ENCODE measurements around the gene CORO6. TPM values are rescaled to one million over a fixed set of nuclear protein-coding genes. Genes with fewer than 3 reads are reported as not detected.

CORO6 gene
- total and polyA plus RNA-seq, 10 of the 15 experiments (the other 5 are each of a cell fraction or from before 2014, with no cell fraction given), result 0.26 to 5.0 (median 1.7) TPM; not detected in 1

DNA sequence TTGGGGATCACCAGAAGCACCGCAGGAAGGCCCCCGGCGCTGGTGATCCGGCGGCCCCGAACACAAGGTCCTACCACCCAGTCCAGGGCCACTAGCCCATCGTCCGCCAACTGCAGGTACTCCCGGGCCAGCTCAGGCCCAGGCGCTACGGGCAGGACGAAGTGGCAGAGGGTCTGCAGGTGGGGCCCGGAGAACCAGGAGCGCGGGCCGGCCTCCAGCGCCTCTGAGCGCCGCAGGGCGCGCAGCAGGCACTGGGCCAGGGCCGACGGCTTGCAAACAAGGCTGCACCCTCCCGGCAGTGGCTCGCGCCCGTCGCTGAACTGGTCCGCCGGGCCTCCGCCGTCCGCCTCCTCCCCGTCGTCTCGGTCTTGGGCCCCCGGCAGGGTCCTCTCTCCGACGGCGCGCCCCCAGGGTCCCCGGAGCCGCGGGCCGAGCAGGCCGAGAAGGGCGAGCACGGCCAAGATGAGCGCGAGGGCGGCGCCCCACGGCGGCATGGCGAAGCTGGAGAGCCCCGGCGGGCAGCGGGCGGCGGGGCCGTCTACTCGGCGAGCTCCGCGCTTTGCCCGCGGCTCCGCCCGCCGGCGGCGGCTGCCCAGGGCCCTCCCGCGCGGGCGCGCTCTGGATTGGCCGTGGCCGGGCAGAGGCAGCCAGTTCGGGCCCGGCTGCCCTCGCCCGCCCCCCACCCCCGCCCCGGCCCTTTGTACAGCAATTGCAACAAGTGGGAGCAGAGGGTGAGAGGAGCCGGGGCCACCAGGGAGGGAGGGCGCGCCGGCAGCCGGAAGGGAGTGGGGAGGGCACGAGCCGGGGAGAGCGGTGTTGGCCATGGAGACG lies 56.0 kb downstream of the CORO6 start, which contains the start of gene ABHD15:
Gene ABHD15 (minus strand): TSS at position 565 of the 831 bp plus-strand sequence. CDS start 71 bp downstream, at position 494.
- ChIA-PET POLR2A (interaction anchor here (1.1 to 1.4 kb wide), 4 partner anchors 22 to 363 kb away, joined by 3 to 6 read pairs (median 3); partner anchors contain the start of gene SSH2), CTCF (interaction anchor here (0.6 to 3.5 kb wide), 8 partner anchors 10 to 197 kb away, joined by 3 to 21 read pairs (median 8); no protein-coding TSS in a partner anchor), SMC1A (ENCODE audit: uncharacterized antibody, unreplicated experiment) (interaction anchor here (1.0 kb wide), 1 partner anchor 33 kb away, joined by 3 read pairs; no protein-coding TSS in a partner anchor), RAD21 (ENCODE audit: unreplicated experiment) (interaction anchor here (1.1 to 3.9 kb wide), 4 partner anchors 24 to 197 kb away, joined by 5 to 20 read pairs (median 8); no protein-coding TSS in a partner anchor)
- FAIRE-seq (no peak), DNase-seq (ENCODE audit: low read depth, low spot score) (no peak), ATAC-seq (peak; percentile 56)
- intact Hi-C loops (cut with micrococcal nuclease; ENCODE audit: unreplicated experiment), result no loop called here
- peaks cover 9% of the 10 kb centered on the region for H3K4me1 ChIP-seq (ENCODE audit: control insufficient read depth, insufficient read depth, low read length)
- peak within 1 kb of the TSS; percentile 97 for H3K4me2 ChIP-seq (ENCODE audit: control insufficient read depth, insufficient read depth)
- no TSS peak for BruUV-seq (replicated peaks)
- H3K27ac ChIP-seq (ENCODE audit: control insufficient read depth, insufficient read depth), result peak within 1 kb of the TSS; percentile 81
- peaks cover 2 to 3% of the 10 kb centered on the region in 2 experiments; a peak in 3 of 4 replicates for H3K36me3 ChIP-seq (ENCODE audit: control insufficient read depth in 2 of 2, insufficient read depth in 2 of 2, low read length in 1 of 2)
- in situ Hi-C loops (cut with MboI), result no loop called here
- peaks cover 7% of the 10 kb centered on the region; the same call in 1 of the 2 replicates for H3K79me2 ChIP-seq (ENCODE audit: control insufficient read depth, insufficient read depth, low read length)
- WGBS (ENCODE audit: insufficient coverage, insufficient replicate concordance, low lambda C conversion rate, missing lambda C conversion rate), result 1% methylated on average over 88 of the region's 94 CpGs
- H3K27me3 ChIP-seq (replicated peaks in 1 of 2; ENCODE audit: control insufficient read depth in 2 of 2, insufficient read depth in 2 of 2, low read length in 1 of 2), result no peaks in the 10 kb centered on the region
- peak within 1 kb of the TSS; percentile 97 for H2AFZ ChIP-seq (ENCODE audit: control insufficient read depth, low read depth, low read length)
- H3K9ac ChIP-seq (ENCODE audit: control insufficient read depth, insufficient read depth, low read length), result peak within 1 kb of the TSS; percentile 76
- peak within 1 kb of the TSS; percentile 96 for H3K4me3 ChIP-seq
- H4K20me1 ChIP-seq (ENCODE audit: control insufficient read depth, insufficient read depth), result no peaks in the 10 kb centered on the region
- H3K9me3 ChIP-seq (replicated peaks; ENCODE audit: control insufficient read depth, insufficient read depth, low read length), result no peaks in the 10 kb centered on the region
- TF ChIP-seq ZNF274 (IDR thresholded peaks at IDR 0.05; ENCODE audit: insufficient read depth, insufficient read length), result no peak
- TF ChIP-seq, protein P1, sequence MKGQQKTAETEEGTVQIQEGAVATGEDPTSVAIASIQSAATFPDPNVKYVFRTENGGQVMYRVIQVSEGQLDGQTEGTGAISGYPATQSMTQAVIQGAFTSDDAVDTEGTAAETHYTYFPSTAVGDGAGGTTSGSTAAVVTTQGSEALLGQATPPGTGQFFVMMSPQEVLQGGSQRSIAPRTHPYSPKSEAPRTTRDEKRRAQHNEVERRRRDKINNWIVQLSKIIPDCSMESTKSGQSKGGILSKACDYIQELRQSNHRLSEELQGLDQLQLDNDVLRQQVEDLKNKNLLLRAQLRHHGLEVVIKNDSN (IDR thresholded peaks at IDR 0.05; ENCODE audit: borderline replicate concordance, extremely low read length, insufficient read depth, low read depth, low read length), result no peak
- TF ChIP-seq PML (IDR thresholded peaks at IDR 0.05; ENCODE audit: low read length), result no peak
- TF ChIP-seq, protein P2, sequence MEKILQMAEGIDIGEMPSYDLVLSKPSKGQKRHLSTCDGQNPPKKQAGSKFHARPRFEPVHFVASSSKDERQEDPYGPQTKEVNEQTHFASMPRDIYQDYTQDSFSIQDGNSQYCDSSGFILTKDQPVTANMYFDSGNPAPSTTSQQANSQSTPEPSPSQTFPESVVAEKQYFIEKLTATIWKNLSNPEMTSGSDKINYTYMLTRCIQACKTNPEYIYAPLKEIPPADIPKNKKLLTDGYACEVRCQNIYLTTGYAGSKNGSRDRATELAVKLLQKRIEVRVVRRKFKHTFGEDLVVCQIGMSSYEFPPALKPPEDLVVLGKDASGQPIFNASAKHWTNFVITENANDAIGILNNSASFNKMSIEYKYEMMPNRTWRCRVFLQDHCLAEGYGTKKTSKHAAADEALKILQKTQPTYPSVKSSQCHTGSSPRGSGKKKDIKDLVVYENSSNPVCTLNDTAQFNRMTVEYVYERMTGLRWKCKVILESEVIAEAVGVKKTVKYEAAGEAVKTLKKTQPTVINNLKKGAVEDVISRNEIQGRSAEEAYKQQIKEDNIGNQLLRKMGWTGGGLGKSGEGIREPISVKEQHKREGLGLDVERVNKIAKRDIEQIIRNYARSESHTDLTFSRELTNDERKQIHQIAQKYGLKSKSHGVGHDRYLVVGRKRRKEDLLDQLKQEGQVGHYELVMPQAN (conservative IDR thresholded peaks at IDR 0.05), result peak; percentile 22
- peak; percentile 2; the same call in 1 of the 2 replicates for TF ChIP-seq HDGF (IDR thresholded peaks at IDR 0.05)
- TF ChIP-seq ZNF622 (IDR thresholded peaks at IDR 0.05), result no peak
- no peak for TF ChIP-seq RUNX3 (IDR thresholded peaks at IDR 0.05; ENCODE audit: low read length)
- no peak for TF ChIP-seq KAT2A (conservative IDR thresholded peaks at IDR 0.05; ENCODE audit: control insufficient read depth, low read depth, low read length)
- TF ChIP-seq FOXM1 (IDR thresholded peaks at IDR 0.05; ENCODE audit: low read depth, low read length), result no peak
- TF ChIP-seq, protein P3, sequence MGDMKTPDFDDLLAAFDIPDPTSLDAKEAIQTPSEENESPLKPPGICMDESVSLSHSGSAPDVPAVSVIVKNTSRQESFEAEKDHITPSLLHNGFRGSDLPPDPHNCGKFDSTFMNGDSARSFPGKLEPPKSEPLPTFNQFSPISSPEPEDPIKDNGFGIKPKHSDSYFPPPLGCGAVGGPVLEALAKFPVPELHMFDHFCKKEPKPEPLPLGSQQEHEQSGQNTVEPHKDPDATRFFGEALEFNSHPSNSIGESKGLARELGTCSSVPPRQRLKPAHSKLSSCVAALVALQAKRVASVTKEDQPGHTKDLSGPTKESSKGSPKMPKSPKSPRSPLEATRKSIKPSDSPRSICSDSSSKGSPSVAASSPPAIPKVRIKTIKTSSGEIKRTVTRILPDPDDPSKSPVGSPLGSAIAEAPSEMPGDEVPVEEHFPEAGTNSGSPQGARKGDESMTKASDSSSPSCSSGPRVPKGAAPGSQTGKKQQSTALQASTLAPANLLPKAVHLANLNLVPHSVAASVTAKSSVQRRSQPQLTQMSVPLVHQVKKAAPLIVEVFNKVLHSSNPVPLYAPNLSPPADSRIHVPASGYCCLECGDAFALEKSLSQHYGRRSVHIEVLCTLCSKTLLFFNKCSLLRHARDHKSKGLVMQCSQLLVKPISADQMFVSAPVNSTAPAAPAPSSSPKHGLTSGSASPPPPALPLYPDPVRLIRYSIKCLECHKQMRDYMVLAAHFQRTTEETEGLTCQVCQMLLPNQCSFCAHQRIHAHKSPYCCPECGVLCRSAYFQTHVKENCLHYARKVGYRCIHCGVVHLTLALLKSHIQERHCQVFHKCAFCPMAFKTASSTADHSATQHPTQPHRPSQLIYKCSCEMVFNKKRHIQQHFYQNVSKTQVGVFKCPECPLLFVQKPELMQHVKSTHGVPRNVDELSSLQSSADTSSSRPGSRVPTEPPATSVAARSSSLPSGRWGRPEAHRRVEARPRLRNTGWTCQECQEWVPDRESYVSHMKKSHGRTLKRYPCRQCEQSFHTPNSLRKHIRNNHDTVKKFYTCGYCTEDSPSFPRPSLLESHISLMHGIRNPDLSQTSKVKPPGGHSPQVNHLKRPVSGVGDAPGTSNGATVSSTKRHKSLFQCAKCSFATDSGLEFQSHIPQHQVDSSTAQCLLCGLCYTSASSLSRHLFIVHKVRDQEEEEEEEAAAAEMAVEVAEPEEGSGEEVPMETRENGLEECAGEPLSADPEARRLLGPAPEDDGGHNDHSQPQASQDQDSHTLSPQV (IDR thresholded peaks at IDR 0.05), result no peak
- TF ChIP-seq, protein P4, sequence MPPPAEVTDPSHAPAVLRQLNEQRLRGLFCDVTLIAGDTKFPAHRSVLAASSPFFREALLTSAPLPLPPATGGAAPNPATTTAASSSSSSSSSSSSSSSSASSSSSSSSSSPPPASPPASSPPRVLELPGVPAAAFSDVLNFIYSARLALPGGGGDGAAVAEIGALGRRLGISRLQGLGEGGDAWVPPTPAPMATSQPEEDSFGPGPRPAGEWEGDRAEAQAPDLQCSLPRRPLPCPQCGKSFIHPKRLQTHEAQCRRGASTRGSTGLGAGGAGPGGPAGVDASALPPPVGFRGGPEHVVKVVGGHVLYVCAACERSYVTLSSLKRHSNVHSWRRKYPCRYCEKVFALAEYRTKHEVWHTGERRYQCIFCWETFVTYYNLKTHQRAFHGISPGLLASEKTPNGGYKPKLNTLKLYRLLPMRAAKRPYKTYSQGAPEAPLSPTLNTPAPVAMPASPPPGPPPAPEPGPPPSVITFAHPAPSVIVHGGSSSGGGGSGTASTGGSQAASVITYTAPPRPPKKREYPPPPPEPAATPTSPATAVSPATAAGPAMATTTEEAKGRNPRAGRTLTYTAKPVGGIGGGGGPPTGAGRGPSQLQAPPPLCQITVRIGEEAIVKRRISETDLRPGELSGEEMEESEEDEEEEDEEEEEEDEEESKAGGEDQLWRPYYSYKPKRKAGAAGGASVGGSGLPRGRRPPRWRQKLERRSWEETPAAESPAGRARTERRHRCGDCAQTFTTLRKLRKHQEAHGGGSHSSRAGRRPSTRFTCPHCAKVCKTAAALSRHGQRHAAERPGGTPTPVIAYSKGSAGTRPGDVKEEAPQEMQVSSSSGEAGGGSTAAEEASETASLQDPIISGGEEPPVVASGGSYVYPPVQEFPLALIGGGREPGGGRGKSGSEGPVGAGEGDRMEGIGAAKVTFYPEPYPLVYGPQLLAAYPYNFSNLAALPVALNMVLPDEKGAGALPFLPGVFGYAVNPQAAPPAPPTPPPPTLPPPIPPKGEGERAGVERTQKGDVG (CRISPR knock-in tag; IDR thresholded peaks at IDR 0.05), result no peak
- TF ChIP-seq IRF4 (IDR thresholded peaks at IDR 0.05; ENCODE audit: low read depth, low read length), result no peak
